K562 (cell line): Measurements from ENCODE around the gene SLC25A45. TPM values are rescaled to one million over a fixed set of nuclear protein-coding genes. Genes with fewer than 3 reads are reported as not detected.

ENCODE experiments used
- ASH1L ChIP-seq: fragments of 450-650 bp; IDR thresholded peaks from 2 replicates; pipeline ENCODE4 v1.6.1; 2018; ENCODE audit warnings: borderline replicate concordance, mild to moderate bottlenecking, low read depth; ENCODE audit not compliant: partially characterized antibody
- CBX3 ChIP-seq, 2 experiments: IDR thresholded peaks; 1 replicate in 1 of 2; 2 replicates in 1 of 2; pipeline ENCODE4 v1.6.1; 2012; ENCODE audit warnings: inconsistent platforms in 2 of 2, low read length in 2 of 2, borderline replicate concordance in 1 of 2, control low read depth in 1 of 2
- GTF2A2 ChIP-seq: IDR thresholded peaks from 2 replicates; pipeline ENCODE4 v1.6.1; 2016; ENCODE audit warnings: mild to moderate bottlenecking, missing genetic modification characterization, missing compliant biosample characterization
- IFI16 ChIP-seq: fragments of 250-450 bp; sonication (Bioruptor Pico); IDR thresholded peaks from 2 replicates; pipeline ENCODE4 v2.1.2; 2022; ENCODE audit warnings: mild to moderate bottlenecking, inconsistent platforms
- MCM3 ChIP-seq: fragments of 450-650 bp; IDR thresholded peaks from 2 replicates; pipeline ENCODE4 v1.6.1; 2016
- MEF2A ChIP-seq: IDR thresholded peaks from 2 replicates; pipeline ENCODE4 v1.6.1; 2011; ENCODE audit warnings: low read depth, mild to moderate bottlenecking, low read length, moderate library complexity; ENCODE audit not compliant: control insufficient read depth
- NEUROD1 ChIP-seq: fragments of 150-350 bp; IDR thresholded peaks from 2 replicates; pipeline ENCODE4 v1.6.1; 2014; ENCODE audit warnings: borderline replicate concordance, low read length, low read depth; ENCODE audit not compliant: partially characterized antibody
- RBM17 ChIP-seq: fragments of 200-400 bp; formaldehyde crosslinking; IDR thresholded peaks from 2 replicates; pipeline ENCODE4 v1.6.1; 2017; ENCODE audit warnings: low read depth, mild to moderate bottlenecking, low read length, borderline replicate concordance
- RNF219 ChIP-seq: fragments of 250-450 bp; sonication (Bioruptor Pico); IDR thresholded peaks from 2 replicates; pipeline ENCODE4 v1.5.0; 2022; ENCODE audit warnings: mild to moderate bottlenecking
- SPI1 ChIP-seq: IDR thresholded peaks from 2 replicates; pipeline ENCODE4 v1.6.1; 2011; ENCODE audit warnings: low read depth, low read length, control low read depth, borderline replicate concordance
- TGIF2 ChIP-seq: sonication (generic); formaldehyde crosslinking; IDR thresholded peaks from 2 replicates; pipeline ENCODE4 v1.8.1; 2022; ENCODE audit warnings: mild to moderate bottlenecking, missing genetic modification reagents, moderate library complexity
- THRAP3 ChIP-seq: fragments of 450-650 bp; IDR thresholded peaks from 2 replicates; pipeline ENCODE4 v1.6.1; 2016; ENCODE audit warnings: mild to moderate bottlenecking, inconsistent platforms, borderline replicate concordance
- TSHZ1 ChIP-seq: fragments of 250-450 bp; sonication (Bioruptor Pico); IDR thresholded peaks from 2 replicates; pipeline ENCODE4 v1.4.0; 2020; ENCODE audit warnings: mild to moderate bottlenecking, moderate library complexity
- XRCC5 ChIP-seq: fragments of 200-400 bp; formaldehyde crosslinking; IDR thresholded peaks from 2 replicates; pipeline ENCODE4 v1.6.1; 2017; ENCODE audit warnings: low read depth, mild to moderate bottlenecking, low read length
- ZNF143 ChIP-seq: sonication (generic); formaldehyde crosslinking; IDR thresholded peaks from 2 replicates; pipeline ENCODE4 v1.9.0; 2022; ENCODE audit warnings: mild to moderate bottlenecking, missing genetic modification reagents
- ZNF23 ChIP-seq: fragments of 250-450 bp; sonication (Bioruptor Pico); IDR thresholded peaks from 2 replicates; pipeline ENCODE4 v1.4.0; 2020; ENCODE audit warnings: mild to moderate bottlenecking
- ZNF830 ChIP-seq: fragments of 250-450 bp; sonication (Bioruptor Pico); IDR thresholded peaks from 2 replicates; pipeline ENCODE4 v1.5.0; 2021; ENCODE audit warnings: mild to moderate bottlenecking
- polyA plus RNA-seq, 8 experiments: library from polyadenylated mRNA; depleted of rRNA in 4 of 8; stranded (reverse) in 5 of 8; unstranded in 3 of 8; fragments of >200 nt; fragmentation: Nextera tagmentation in 2 of 8; fragmentation: Illumina TruSeq in 1 of 8; extraction: Ambion mirVana in 2 of 8; extraction: Trizol in 1 of 8; gene quantifications; 2 replicates each; pipeline versions ENCODE4 v1.2.1 to v1.2.3, GENCODE V29; 2011 to 2014; ENCODE audit warnings: inconsistent platforms in 1 of 8, missing spikeins in 1 of 8
- total RNA-seq, 7 experiments: library from RNA; depleted of rRNA in 6 of 7; stranded (reverse); fragments of >200 nt in 6 of 7; fragmentation: Illumina TruSeq in 2 of 7; extraction: Trizol in 2 of 7; gene quantifications; 2 replicates each; pipeline versions ENCODE4 v1.2.1 to v1.2.3, GENCODE V29; 2011 to 2021; ENCODE audit warnings: low replicate concordance in 1 of 7
- TF ChIP-seq, protein P1 (sequence below), 2 experiments: fragments of 450-650 bp; IDR thresholded peaks; 2 replicates each; pipeline ENCODE4 v1.6.1; 2018; ENCODE audit warnings: mild to moderate bottlenecking in 2 of 2, low read depth in 1 of 2; ENCODE audit not compliant: partially characterized antibody in 2 of 2

Gene SLC25A45
- total and polyA plus RNA-seq, 9 of the 15 experiments (the other 6 are each of a cell fraction or from before 2014, with no cell fraction given), result 0.15 to 2.3 (median 0.68) TPM

DNA sequence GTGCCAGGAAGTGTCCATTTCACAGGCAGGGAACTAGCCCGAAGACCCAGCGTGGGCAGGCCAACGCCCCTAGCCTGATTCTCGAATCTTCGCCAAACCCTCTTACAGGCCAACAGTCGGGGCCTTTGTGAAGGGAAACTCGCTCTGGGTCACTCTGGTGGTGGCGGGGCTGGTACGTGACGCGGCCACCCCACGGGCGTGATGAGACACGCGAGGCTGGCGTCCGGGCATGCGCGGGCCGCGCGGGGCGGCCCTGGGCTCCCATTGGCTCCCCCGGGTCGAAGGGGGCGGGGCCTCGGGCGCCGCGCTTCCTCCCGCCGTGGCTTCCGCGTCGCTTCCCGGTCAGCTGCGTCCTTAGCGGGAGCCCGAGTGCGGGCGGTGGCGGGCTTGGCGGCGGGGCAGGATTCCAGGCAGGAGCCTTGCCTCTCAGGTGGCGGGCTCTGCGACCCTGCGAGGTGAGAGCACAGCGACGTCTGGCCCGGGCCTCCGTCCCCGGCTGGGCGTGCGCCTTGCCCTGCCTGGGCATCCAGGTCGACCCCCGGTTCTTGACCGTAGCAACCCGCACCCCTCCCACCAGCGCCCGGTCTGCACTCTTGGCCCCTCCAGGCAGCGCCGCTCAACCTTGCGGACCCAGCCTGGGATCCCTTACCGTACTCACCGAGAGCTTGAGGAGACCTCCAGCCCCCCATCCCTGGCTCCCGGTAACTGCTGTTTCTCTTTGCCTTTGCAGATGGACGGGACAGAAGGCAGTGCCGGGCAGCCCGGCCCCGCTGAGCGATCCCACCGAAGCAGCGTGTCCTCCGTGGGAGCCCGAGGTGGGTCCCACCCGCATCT, 4.1 kb upstream of the SLC25A45 start, which contains the start of gene FRMD8 (continued):
- TF ChIP-seq, protein P1, sequence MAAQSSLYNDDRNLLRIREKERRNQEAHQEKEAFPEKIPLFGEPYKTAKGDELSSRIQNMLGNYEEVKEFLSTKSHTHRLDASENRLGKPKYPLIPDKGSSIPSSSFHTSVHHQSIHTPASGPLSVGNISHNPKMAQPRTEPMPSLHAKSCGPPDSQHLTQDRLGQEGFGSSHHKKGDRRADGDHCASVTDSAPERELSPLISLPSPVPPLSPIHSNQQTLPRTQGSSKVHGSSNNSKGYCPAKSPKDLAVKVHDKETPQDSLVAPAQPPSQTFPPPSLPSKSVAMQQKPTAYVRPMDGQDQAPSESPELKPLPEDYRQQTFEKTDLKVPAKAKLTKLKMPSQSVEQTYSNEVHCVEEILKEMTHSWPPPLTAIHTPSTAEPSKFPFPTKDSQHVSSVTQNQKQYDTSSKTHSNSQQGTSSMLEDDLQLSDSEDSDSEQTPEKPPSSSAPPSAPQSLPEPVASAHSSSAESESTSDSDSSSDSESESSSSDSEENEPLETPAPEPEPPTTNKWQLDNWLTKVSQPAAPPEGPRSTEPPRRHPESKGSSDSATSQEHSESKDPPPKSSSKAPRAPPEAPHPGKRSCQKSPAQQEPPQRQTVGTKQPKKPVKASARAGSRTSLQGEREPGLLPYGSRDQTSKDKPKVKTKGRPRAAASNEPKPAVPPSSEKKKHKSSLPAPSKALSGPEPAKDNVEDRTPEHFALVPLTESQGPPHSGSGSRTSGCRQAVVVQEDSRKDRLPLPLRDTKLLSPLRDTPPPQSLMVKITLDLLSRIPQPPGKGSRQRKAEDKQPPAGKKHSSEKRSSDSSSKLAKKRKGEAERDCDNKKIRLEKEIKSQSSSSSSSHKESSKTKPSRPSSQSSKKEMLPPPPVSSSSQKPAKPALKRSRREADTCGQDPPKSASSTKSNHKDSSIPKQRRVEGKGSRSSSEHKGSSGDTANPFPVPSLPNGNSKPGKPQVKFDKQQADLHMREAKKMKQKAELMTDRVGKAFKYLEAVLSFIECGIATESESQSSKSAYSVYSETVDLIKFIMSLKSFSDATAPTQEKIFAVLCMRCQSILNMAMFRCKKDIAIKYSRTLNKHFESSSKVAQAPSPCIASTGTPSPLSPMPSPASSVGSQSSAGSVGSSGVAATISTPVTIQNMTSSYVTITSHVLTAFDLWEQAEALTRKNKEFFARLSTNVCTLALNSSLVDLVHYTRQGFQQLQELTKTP (IDR thresholded peaks at IDR 0.05; ENCODE audit: low read depth in 1 of 2, partially characterized antibody in 2 of 2), result no peak
- TF ChIP-seq GTF2A2 (tag) (no peak), NEUROD1 (no peak), SPI1 (peak; percentile 53; the same call in 1 of the 2 replicates), XRCC5 (no peak), MEF2A (no peak), ZNF23 (no peak), TGIF2 (CRISPR knock-in tag) (no peak; the same call in 1 of the 2 replicates), ASH1L (no peak), TSHZ1 (CRISPR knock-in tag) (no peak), THRAP3 (no peak), CBX3 (IDR thresholded peaks at IDR 0.05; ENCODE audit: borderline replicate concordance in 1 of 2, low read length in 2 of 2) (no peak; a peak in 1 of 3 replicates), ZNF830 (CRISPR knock-in tag) (0 out of 2 replicates have a peak, but pooled peaks have one; percentile 50), IFI16 (CRISPR knock-in tag) (no peak), RBM17 (no peak), ZNF143 (CRISPR knock-in tag) (peak; percentile 30; the same call in 1 of the 2 replicates), MCM3 (no peak), RNF219 (no peak)
